Activated naive CD4-positive, alpha-beta T cell treated with anti-CD3 and anti-CD28 coated beads, Interleukin-2, amount 50 U/mL, for 72 hours (primary cell): ENCODE measurements around the gene EMC9. TPM values are rescaled to one million over a fixed set of nuclear protein-coding genes. Genes with fewer than 3 reads are reported as not detected.
"Not testable (repeated sequence)": the region's sequence is repeated elsewhere in the genome, so short reads cannot be mapped to it uniquely, and the experiment has no call there.

Experiments used
- ATAC-seq, 2 donors: fragments of 150-1000 bp; cut with Tn5 transposase; 2 replicates each; pipeline ENCODE4 v1.10.0; 2021; ENCODE audit warnings: mild to moderate bottlenecking in 2 of 2, moderate library complexity in 2 of 2
- DNase-seq, 2 donors: peaks; one replicate each; pipeline ENCODE4 v3.0.0; 2021 to 2022; ENCODE audit warnings: low spot score in 2 of 2
- H3K27ac Mint-ChIP-seq, 2 donors: one replicate each; pipeline ENCODE4 v1.8.0; 2022; ENCODE audit warnings: mild to moderate bottlenecking in 2 of 2, mixed read lengths in 2 of 2
- H3K36me3 Mint-ChIP-seq, 2 donors: one replicate each; pipeline ENCODE4 v1.8.0; 2022; ENCODE audit warnings: mixed read lengths in 2 of 2
- H3K9me3 Mint-ChIP-seq, 2 donors: one replicate each; pipeline ENCODE4 v1.8.0; 2022; ENCODE audit warnings: mixed read lengths in 2 of 2
- total RNA-seq, 2 donors: library from RNA; stranded (reverse); gene quantifications; one replicate each; pipeline ENCODE4 v1.2.3, GENCODE V29; 2022

The EMC9 gene
- total RNA-seq, 2 donors from 2014 or later = 36.8 to 64.2 TPM

DNA sequence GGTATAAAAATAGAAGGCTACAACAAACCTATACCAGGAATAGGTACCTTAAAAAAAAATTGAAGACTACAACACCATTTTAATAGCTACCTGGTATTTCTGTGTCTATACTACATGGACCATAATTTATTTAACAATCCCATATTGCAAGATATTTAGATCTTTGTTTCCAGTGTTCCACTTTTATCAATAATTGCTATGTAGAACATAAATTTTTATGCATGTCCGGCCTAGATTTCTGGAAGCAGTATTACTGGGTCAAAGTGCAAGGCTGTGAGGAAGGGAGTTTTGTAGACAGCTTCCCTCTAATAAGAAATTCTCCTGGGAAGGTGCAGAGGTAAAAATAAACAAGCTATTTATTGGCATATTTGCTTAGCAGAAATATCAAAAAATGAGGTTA, 30.9 kb downstream of the EMC9 start:
- Mint-ChIP-seq H3K36me3 (peaks cover 5% of the 10 kb centered on the region in 2 donors), H3K27ac (peak overlapping the region in 1 of 2 donors; percentile 32)
- no peak for ATAC-seq

GRCh38 chr14:24110060-24110459, 31.3 kb downstream of the EMC9 start:
- DNase-seq (no peak), ATAC-seq (no peak)
- peak overlapping the region in 1 of 2 donors; percentile 86 for H3K27ac Mint-ChIP-seq
- peaks cover under 1 to 2% of the 10 kb centered on the region in 2 donors for H3K36me3 Mint-ChIP-seq
- no peaks in the 10 kb centered on the region for H3K9me3 Mint-ChIP-seq

More for the DNA sequence above, 30.9 kb downstream of the EMC9 start:
- no peak for DNase-seq
- H3K9me3 Mint-ChIP-seq = no peaks in the 10 kb centered on the region

- no peak for ATAC-seq
- Mint-ChIP-seq H3K36me3 (peaks cover 11 to 19% of the 10 kb centered on the region in 2 donors), H3K9me3 (no peaks in the 10 kb centered on the region), H3K27ac (peak overlapping the region; percentile 82 to 86)
- no peak for DNase-seq
Observed at GRCh38 chr14:24108336-24108874, 33.0 kb downstream of the EMC9 start.

DNA sequence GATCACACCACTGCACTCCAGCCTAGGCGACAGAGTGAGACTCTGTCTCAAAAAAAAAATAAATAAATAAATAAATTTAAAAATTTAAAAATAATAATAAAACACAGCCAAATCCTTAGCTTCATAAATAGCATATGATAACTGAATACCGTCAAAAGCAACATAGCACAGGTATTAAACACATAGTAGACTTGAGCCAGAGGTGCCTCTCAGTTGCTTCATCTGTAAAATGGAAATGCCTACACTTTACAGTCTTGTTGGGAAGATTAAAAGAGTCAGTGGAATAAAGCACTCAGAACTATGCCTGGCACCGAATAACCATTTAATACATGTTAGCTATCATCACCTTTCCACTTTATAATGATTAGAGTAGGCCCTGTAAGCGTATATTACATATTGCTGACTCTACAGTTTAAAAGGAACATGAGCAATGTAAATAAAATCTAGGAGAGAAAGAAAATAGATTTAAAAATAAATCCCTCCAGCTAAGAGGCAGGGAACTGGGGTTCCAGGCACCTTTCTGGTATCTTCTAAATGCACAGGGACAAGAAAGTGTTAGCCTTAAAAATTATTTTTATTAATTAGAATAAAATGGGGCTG, 34.6 kb downstream of the EMC9 start:
- no peak for ATAC-seq
- H3K27ac Mint-ChIP-seq = no peak overlapping the region
- H3K9me3 Mint-ChIP-seq = no peaks in the 10 kb centered on the region
- H3K36me3 Mint-ChIP-seq = peaks cover 15 to 23% of the 10 kb centered on the region in 2 donors
- no peak for DNase-seq

DNA sequence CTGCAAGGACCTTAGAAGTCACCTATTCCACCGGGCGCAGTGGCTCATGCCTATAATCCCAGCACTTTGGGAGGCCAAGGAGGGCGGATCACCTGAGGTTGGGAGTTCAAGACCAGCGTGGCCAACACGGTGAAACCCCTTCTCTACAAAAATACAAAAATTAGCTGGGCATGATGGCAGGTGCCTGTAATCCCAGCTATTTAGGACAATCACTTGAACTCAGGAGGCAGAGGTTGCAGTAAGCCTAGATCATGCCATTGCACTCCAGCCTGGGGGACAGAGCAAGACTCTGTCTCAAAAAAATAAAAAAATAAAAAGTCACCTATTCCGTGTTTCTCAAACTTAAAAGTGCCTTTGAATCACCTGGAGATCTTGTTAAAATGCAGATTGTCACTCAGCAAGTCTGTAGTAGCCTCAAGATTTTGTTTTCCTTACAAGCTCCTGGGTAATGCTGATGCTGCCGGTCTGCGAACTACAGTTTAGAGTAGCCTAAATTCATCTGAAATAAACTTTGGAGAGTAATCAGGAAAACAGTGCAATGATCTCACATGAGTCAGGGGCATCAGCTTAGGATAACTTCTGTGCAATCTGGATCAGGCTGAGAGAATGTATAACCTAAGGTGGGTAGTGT, 35.7 kb downstream of the EMC9 start:
- Mint-ChIP-seq H3K36me3 (peaks cover 15 to 23% of the 10 kb centered on the region in 2 donors), H3K27ac (peak overlapping the region; percentile 15 to 16)
- not testable (repeated sequence) for H3K9me3 Mint-ChIP-seq, DNase-seq, ATAC-seq

- no peak for ATAC-seq
Observed at GRCh38 chr14:24103451-24103850, 37.9 kb downstream of the EMC9 start.

DNA sequence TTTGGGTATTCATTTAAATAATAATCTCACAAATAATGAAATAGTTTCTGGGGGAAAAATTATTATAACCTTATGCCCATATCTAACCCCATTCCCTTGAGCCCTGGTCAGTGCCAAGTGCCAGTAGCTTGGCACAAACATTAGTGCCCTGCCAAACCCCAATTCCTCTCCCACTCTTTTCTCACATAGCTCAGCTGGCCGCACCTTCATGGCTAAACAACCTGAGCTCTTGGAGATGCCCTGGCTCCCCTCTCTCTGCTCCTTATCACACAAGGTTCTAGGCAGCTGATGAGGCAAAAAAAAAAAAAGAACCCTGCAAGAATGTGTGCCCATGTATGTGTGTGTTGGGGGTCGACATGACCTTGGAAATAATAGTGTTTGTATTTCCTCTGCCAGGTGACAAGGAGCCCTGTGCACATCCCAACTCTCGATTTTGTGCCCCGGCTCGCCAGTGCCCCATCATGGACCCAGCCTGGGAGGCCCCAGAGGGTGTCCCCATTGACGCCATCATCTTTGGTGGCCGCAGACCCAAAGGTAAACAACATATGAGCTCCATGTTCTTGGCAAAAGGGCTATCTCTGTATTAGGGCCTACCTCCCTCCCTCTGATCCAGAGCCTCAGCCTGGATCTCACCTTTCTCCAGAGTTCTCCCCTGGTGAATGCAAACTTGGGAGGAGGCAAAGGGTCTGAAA, 38.9 kb downstream of the EMC9 start:
- no peak for ATAC-seq
- Mint-ChIP-seq H3K36me3 (peaks cover 15 to 29% of the 10 kb centered on the region in 2 donors), H3K27ac (no peak overlapping the region), H3K9me3 (no peaks in the 10 kb centered on the region)
- DNase-seq = no peak

More at GRCh38 chr14:24103451-24103850, 37.9 kb downstream of the EMC9 start:
- Mint-ChIP-seq H3K27ac (peak overlapping the region in 1 of 2 donors; percentile 72), H3K9me3 (no peaks in the 10 kb centered on the region), H3K36me3 (peaks cover 15 to 29% of the 10 kb centered on the region in 2 donors)
- DNase-seq = no peak

- no peak for DNase-seq
- ATAC-seq = no peak
- Mint-ChIP-seq H3K27ac (peak overlapping the region in 1 of 2 donors; percentile 36), H3K36me3 (peaks cover 22 to 37% of the 10 kb centered on the region in 2 donors), H3K9me3 (no peaks in the 10 kb centered on the region)
Observed at GRCh38 chr14:24100982-24101494, 40.4 kb downstream of the EMC9 start.

- ATAC-seq (no peak), DNase-seq (no peak)
- Mint-ChIP-seq H3K36me3 (peaks cover 26 to 42% of the 10 kb centered on the region in 2 donors), H3K27ac (peak overlapping the region in 1 of 2 donors; percentile 12), H3K9me3 (no peaks in the 10 kb centered on the region)
Observed at GRCh38 chr14:24100197-24100981, 41.0 kb downstream of the EMC9 start.

DNA sequence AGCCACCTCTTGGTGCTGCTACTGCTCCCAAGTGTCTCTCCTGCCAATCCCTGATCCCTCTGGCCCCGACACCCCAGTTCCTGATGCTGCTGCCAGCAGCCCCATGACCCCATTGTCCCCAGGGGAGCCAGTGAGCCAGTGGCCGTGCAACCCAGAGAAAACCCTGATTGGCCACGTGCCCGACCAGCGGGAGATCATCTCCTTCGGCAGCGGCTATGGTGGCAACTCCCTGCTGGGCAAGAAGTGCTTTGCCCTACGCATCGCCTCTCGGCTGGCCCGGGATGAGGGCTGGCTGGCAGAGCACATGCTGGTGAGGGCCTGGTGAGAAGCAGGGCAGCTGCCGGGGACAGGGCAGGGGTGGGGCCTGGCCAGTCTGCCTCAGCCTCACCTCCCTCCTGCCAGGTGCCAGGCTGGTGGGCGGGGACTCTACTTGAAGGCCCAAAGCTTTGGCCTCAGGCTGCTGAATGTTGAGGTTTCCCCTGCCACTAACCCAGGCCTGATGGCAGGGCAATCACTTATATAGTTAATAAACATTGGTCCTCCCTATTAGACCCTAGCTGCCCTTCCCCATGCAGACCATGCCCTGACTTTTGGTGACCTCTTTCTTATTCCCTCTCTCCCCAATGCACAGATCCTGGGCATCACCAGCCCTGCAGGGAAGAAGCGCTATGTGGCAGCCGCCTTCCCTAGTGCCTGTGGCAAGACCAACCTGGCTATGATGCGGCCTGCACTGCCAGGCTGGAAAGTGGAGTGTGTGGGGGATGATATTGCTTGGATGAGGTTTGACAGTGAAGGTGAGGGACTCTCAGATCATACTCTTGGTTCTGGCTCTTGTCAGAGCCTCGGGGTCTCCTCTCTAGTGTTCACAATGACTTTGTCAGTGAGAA, 42.2 kb downstream of the EMC9 start:
- Mint-ChIP-seq H3K27ac (peak overlapping the region in 1 of 2 donors; percentile 9), H3K9me3 (no peaks in the 10 kb centered on the region), H3K36me3 (peaks cover 31 to 42% of the 10 kb centered on the region in 2 donors)
- ATAC-seq (no peak), DNase-seq (no peak)

DNA sequence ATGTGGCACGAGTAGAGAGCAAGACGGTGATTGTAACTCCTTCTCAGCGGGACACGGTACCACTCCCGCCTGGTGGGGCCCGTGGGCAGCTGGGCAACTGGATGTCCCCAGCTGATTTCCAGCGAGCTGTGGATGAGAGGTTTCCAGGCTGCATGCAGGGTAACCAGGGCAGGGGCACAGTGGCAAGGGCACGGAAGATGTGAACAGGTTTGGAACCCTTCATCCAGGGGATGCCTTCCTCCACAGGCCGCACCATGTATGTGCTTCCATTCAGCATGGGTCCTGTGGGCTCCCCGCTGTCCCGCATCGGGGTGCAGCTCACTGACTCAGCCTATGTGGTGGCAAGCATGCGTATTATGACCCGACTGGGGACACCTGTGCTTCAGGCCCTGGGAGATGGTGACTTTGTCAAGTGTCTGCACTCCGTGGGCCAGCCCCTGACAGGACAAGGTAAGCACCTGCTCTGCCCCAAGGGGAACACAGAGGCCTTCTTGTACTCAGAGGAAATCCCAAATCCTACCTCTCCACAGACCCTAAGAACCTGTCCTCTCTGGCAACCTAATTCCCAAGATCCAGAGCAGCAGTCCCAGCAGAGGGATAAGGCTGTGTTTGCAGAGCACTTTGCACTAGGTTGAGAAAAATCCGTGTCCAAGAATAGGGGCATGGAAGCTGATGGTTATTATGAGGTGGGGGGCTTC, 43.0 kb downstream of the EMC9 start:
- Mint-ChIP-seq H3K9me3 (no peaks in the 10 kb centered on the region), H3K36me3 (peaks cover 24 to 34% of the 10 kb centered on the region in 2 donors), H3K27ac (no peak overlapping the region)
- ATAC-seq (no peak), DNase-seq (no peak)

- DNase-seq = no peak
- ATAC-seq = no peak
- Mint-ChIP-seq H3K36me3 (peaks cover 21 to 30% of the 10 kb centered on the region in 2 donors), H3K9me3 (no peaks in the 10 kb centered on the region), H3K27ac (peak overlapping the region in 1 of 2 donors; percentile 95)
Observed at GRCh38 chr14:24096545-24097181, 44.7 kb downstream of the EMC9 start.

DNA sequence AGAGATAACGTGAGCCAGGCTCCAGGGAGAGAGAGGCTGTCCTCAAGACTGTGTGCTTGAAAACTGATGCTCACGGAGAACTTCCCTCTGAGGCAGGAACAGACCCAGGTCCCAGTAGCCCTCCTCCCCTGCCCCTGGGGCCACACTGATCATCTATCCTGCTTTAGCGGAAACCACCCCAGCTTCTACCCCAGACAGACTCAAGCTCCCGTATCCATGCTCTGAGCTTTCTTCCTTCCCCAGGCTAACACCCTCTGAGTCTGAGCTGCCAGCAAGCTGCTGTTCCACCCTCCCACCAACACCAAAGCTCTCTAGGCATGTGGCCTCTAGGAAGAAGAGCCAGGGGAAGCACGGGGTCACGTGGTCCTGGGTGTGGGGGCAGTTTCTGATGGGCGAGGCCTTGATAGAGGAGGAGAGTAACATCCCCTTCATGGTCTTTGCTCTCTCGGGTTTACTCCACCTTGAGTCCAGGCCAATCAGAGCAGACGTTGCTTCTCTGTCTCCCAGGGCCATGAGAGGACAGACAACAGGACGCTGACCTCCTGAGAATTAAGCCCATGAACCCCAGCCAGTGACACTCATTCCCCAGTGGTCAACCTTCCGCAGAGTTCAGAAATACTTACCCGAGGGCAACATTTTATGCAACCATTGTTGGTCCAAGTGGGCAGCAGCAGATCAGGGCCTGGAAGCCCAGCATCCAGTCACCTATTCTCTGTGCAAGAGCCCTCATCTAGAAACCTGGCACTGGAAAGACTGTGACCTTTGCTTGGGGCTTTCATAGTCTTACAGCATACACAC, 45.9 kb downstream of the EMC9 start:
- DNase-seq (peak; percentile 56 to 74), ATAC-seq (peak; percentile 39 to 59)
- no peaks in the 10 kb centered on the region for H3K9me3 Mint-ChIP-seq
- peaks cover 21 to 30% of the 10 kb centered on the region in 2 donors for H3K36me3 Mint-ChIP-seq
- H3K27ac Mint-ChIP-seq = peak overlapping the region; percentile 95 to 100

- peak overlapping the region; percentile 95 to 100 for H3K27ac Mint-ChIP-seq
- ATAC-seq (no peak), DNase-seq (no peak)
- H3K36me3 Mint-ChIP-seq = peaks cover 21 to 25% of the 10 kb centered on the region in 2 donors
- H3K9me3 Mint-ChIP-seq = no peaks in the 10 kb centered on the region
Observed at GRCh38 chr14:24094841-24095270, 46.5 kb downstream of the EMC9 start.
